Measurements from ENCODE around the gene GOLPH3. TPM values are rescaled to one million over a fixed set of nuclear protein-coding genes. Genes with fewer than 3 reads are reported as not detected.

GOLPH3 gene
- total and polyA plus RNA-seq, 2 of the 4 experiments (the other 2 are of a cell fraction) = 38.2 to 41.3 TPM

- Histone ChIP-seq H3K23ac (ENCODE audit: low read depth, low read length) (no peak overlapping the region), H3K27me3 (ENCODE audit: control insufficient read depth, insufficient read depth, low read length) (no peaks in the 10 kb centered on the region), H3K9ac (ENCODE audit: low read depth, low read length) (no peak overlapping the region), H3K79me1 (ENCODE audit: low read depth in 1 of 2, low read length in 2 of 2) (peaks cover 6 to 9% of the 10 kb centered on the region in 2 experiments; a peak in 2 of 4 replicates), H3K9me3 (ENCODE audit: control insufficient read depth, insufficient read depth, low read length) (no peaks in the 10 kb centered on the region), H2AFZ (replicated peaks; ENCODE audit: low read length, poor library complexity) (no peak overlapping the region), H2BK120ac (ENCODE audit: low read depth, low read length) (no peak overlapping the region), H2BK15ac (ENCODE audit: low read depth, low read length) (no peak overlapping the region), H2AK5ac (ENCODE audit: low read depth, low read length) (no peak overlapping the region), H2AK9ac (replicated peaks; ENCODE audit: low read depth, low read length, poor library complexity) (no peak overlapping the region), H4K5ac (ENCODE audit: low read depth, low read length) (no peak overlapping the region), H3K18ac (ENCODE audit: low read depth, low read length) (no peak overlapping the region), H3K4ac (ENCODE audit: low read depth, low read length) (no peak overlapping the region), H3K56ac (ENCODE audit: extremely low read depth, insufficient read depth, low read length) (no peak overlapping the region), H3K14ac (replicated peaks; ENCODE audit: low read depth, low read length) (no peak overlapping the region), H2BK5ac (ENCODE audit: low read depth, low read length, poor library complexity, severe bottlenecking) (no peak overlapping the region), H3K4me3 (ENCODE audit: insufficient read depth, low read depth, low read length) (no peak overlapping the region), H3K4me2 (ENCODE audit: low read depth, low read length) (no peak overlapping the region), H3K36me3 (ENCODE audit: control insufficient read depth, insufficient read depth, low read length) (peaks cover 41% of the 10 kb centered on the region), H3K4me1 (ENCODE audit: control insufficient read depth, insufficient read depth, low read length) (no peaks in the 10 kb centered on the region), H4K8ac (ENCODE audit: low read depth in 2 of 2, low read length in 2 of 2) (no peak overlapping the region), H3K27ac (ENCODE audit: insufficient read depth, low read length) (no peak overlapping the region), H3K9me1 (ENCODE audit: insufficient read depth, low read length) (no peaks in the 10 kb centered on the region), H4K91ac (ENCODE audit: insufficient read depth, low read depth, low read length) (no peak overlapping the region), H2BK20ac (ENCODE audit: low read depth, low read length) (no peak overlapping the region), H4K20me1 (ENCODE audit: insufficient read depth, low read length) (no peaks in the 10 kb centered on the region)
- dilution Hi-C loops (cut with HindIII; ENCODE audit: low sequenced_read_pairs, unreplicated experiment) (no loop called here), intact Hi-C loops (cut with micrococcal nuclease) (no loop called here), in situ Hi-C loops (cut with MboI; ENCODE audit: low sequenced_read_pairs) (no loop called here)
- DNase-seq (no peak), ATAC-seq (ENCODE audit: low read depth) (no peak)
- TF ChIP-seq FOS (IDR thresholded peaks at IDR 0.05; ENCODE audit: low read depth, low read length) = no peak
- TF ChIP-seq MAFK (IDR thresholded peaks at IDR 0.05; ENCODE audit: low read depth, low read length) = no peak
- no peak for TF ChIP-seq MXI1 (IDR thresholded peaks at IDR 0.05; ENCODE audit: borderline replicate concordance, low read depth, low read length)
- no peak for TF ChIP-seq BHLHE40 (IDR thresholded peaks at IDR 0.05; ENCODE audit: low read depth, low read length)
- TF ChIP-seq SMC3 (IDR thresholded peaks at IDR 0.05; ENCODE audit: low read depth, low read length) = no peak
- TF ChIP-seq CTCF (conservative IDR thresholded peaks at IDR 0.05; ENCODE audit: low read depth, low read length) = no peak
- no peak for TF ChIP-seq RFX5 (IDR thresholded peaks at IDR 0.05; ENCODE audit: low read depth, low read length)
- TF ChIP-seq CHD1 (IDR thresholded peaks at IDR 0.05; ENCODE audit: low read depth, low read length) = no peak
- TF ChIP-seq RAD21 (IDR thresholded peaks at IDR 0.05; ENCODE audit: low read length) = no peak
- TF ChIP-seq POLR2A (IDR thresholded peaks at IDR 0.05; ENCODE audit: low read depth, low read length) = no peak
- no TSS peak for BruUV-seq (replicated peaks)
- 86% methylated on average over 4 of the region's 11 CpGs; no CpG with 5 or more reads in 1 of the 2 experiments for WGBS, 2 experiments (ENCODE audit: extremely low coverage in 2 of 2, insufficient read length in 1 of 2)
- ChIA-PET POLR2A (ENCODE audit: unreplicated experiment) (no interaction called here), CTCF (no interaction called here)
Observed at GRCh38 chr5:32098890-32099310, 75.2 kb downstream of the GOLPH3 start.

Data from IMR-90 (cell line).